ENCODE results near the gene PCDHGA11.
"Not testable (repeated sequence)": the region's sequence is repeated elsewhere in the genome, so short reads cannot be mapped to it uniquely, and the experiment has no call there.

Gene PCDHGA11

GRCh38 chr5:141398608-141399007 lies 22.2 kb upstream of the PCDHGA11 start:
- no peak for DNase-seq (ENCODE audit: low read depth)

GRCh38 chr5:141399555-141400258 lies 21.1 kb upstream of the PCDHGA11 start:
- no peak for DNase-seq (ENCODE audit: low read depth)

GRCh38 chr5:141402553-141403243 lies 18.2 kb upstream of the PCDHGA11 start, which contains the start of gene PCDHGA9:
PCDHGA9 (plus strand) TSS chr5:141402778; CDS start chr5:141402953, 175 bp downstream.
- no peak for DNase-seq (ENCODE audit: low read depth)

DNA sequence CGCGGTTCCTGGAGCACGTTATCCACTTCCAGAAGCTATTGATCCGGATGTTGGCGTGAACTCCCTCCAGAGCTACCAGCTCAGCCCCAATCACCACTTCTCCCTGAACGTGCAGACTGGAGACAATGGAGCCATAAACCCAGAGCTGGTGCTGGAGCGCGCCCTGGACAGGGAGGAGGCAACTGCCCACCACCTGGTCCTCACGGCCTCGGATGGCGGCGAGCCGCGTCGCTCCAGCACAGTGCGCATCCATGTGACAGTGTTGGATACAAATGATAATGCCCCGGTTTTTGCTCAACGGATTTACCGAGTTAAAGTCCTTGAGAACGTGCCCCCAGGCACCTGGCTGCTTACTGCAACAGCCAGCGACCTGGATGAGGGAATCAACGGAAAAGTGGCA lies 17.5 kb upstream of the PCDHGA11 start:
- DNase-seq (ENCODE audit: low read depth): no peak

DNA sequence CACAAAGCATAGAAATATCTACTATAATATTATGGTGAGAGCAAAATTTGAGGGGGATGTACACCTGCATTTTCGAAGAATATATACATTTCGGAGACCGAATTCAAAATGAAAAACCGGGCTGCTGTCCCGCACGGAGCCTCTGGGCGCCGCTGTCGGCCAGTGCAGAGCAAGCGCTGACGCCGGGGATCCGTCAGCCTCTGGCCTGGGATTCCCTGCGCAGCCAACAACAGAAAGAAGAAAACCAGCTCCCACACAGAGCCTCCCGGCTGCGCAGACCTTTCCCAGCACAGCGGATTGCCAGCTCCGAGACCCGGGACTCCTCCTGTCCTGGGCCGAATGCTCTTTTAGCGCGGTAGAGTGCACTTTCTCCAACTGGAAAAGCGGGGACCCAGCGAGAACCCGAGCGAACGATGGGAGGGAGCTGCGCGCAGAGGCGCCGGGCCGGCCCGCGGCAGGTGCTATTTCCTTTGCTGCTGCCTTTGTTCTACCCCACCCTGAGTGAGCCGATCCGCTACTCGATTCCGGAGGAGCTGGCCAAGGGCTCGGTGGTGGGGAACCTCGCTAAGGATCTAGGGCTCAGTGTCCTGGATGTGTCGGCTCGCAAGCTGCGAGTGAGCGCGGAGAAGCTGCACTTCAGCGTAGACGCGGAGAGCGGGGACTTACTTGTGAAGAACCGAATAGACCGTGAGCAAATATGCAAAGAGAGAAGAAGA lies 12.9 kb upstream of the PCDHGA11 start, which contains the start of gene PCDHGB6:
Gene PCDHGB6 (plus strand): TSS at position 232 of the 716 bp plus-strand sequence. CDS start 182 bp downstream, at position 414.
- DNase-seq (ENCODE audit: low read depth): not testable (repeated sequence)

DNA sequence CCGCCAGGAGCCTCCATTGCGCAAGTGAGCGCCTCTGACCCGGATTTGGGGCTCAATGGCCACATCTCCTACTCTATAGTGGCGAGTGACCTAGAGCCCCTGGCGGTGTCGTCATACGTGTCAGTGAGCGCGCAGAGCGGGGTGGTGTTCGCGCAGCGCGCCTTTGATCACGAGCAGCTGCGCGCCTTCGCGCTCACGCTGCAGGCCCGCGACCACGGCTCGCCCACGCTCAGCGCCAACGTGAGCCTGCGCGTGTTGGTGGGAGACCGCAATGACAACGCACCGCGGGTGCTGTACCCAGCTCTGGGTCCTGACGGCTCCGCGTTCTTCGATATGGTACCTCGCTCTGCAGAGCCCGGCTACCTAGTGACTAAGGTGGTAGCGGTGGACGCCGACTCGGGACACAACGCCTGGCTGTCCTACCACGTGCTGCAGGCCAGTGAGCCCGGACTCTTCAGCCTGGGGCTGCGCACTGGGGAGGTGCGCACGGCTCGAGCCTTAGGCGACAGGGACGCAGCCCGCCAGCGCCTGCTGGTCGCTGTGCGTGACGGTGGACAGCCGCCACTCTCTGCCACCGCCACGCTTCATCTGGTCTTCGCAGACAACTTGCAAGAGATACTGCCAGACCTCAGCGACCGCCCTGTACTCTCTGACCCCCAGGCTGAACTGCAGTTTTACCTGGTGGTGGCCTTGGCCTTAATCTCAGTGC lies 11.1 kb upstream of the PCDHGA11 start:
- no peak for DNase-seq (ENCODE audit: low read depth)

- DNase-seq (ENCODE audit: low read depth): no peak
These were observed 9.3 kb upstream of the PCDHGA11 start for GRCh38 chr5:141411575-141411974.

DNA sequence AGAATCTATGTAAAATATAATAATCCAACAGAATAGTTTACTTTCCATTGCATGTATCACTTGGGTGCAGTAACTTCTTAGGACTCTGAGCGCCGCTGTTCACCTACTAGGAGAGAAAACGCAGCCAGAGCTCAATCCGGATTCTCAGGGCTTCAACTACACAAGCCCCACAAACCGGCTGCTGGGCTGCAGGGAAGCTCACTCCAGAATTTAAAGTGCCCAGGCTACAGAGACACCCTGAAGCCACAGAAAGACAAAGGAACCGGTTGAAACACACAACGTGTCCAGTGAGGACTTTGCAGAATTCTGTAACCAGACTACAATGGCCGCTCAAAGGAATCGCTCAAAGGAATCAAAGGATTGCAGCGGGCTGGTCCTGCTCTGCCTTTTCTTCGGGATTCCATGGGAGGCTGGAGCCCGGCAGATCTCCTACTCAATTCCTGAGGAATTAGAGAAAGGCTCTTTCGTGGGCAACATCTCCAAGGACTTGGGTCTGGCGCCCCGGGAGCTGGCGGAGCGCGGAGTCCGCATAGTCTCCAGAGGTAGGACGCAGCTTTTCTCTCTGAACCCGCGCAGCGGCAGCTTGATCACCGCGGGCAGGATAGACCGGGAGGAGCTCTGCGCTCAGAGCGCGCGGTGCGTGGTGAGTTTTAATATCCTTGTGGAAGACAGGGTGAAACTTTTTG lies 7.9 kb upstream of the PCDHGA11 start, which contains the start of gene PCDHGA10:
Gene PCDHGA10 (plus strand): TSS at position 134 of the 686 bp plus-strand sequence. CDS start 189 bp downstream, at position 323.
- no peak for DNase-seq (ENCODE audit: low read depth)

- no peak for DNase-seq (ENCODE audit: low read depth)
These were observed 7.2 kb upstream of the PCDHGA11 start for GRCh38 chr5:141413540-141414069.

- not testable (repeated sequence) for DNase-seq (ENCODE audit: low read depth)
These were observed 6.1 kb upstream of the PCDHGA11 start for GRCh38 chr5:141414548-141415274.

- DNase-seq (ENCODE audit: low read depth): not testable (repeated sequence)
These were observed 5.6 kb upstream of the PCDHGA11 start for GRCh38 chr5:141415275-141415618.

DNA sequence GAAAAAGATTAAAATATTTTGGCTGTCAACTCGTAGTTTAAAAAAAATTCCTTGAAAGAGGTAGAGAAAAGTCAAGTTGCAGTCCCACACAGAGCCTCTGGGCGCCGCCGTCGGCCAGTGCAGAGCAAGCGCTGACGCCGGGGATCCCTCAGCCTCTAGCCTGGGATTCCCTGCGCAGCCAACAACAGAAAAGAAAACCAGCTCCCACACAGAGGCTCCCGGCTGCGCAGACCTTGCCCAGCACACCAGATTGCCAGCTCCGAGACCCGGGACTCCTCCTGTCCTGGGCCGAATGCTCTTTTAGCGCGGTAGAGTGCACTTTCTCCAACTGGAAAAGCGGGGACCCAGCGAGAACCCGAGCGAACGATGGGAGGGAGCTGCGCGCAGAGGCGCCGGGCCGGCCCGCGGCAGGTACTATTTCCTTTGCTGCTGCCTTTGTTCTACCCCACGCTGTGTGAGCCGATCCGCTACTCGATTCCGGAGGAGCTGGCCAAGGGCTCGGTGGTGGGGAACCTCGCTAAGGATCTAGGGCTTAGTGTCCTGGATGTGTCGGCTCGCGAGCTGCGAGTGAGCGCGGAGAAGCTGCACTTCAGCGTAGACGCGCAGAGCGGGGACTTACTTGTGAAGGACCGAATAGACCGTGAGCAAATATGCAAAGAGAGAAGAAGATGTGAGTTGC lies 3.2 kb upstream of the PCDHGA11 start, which contains the start of gene PCDHGB7:
Gene PCDHGB7 (plus strand): TSS at position 184 of the 679 bp plus-strand sequence. CDS start 183 bp downstream, at position 367.
- not testable (repeated sequence) for DNase-seq (ENCODE audit: low read depth)

DNA sequence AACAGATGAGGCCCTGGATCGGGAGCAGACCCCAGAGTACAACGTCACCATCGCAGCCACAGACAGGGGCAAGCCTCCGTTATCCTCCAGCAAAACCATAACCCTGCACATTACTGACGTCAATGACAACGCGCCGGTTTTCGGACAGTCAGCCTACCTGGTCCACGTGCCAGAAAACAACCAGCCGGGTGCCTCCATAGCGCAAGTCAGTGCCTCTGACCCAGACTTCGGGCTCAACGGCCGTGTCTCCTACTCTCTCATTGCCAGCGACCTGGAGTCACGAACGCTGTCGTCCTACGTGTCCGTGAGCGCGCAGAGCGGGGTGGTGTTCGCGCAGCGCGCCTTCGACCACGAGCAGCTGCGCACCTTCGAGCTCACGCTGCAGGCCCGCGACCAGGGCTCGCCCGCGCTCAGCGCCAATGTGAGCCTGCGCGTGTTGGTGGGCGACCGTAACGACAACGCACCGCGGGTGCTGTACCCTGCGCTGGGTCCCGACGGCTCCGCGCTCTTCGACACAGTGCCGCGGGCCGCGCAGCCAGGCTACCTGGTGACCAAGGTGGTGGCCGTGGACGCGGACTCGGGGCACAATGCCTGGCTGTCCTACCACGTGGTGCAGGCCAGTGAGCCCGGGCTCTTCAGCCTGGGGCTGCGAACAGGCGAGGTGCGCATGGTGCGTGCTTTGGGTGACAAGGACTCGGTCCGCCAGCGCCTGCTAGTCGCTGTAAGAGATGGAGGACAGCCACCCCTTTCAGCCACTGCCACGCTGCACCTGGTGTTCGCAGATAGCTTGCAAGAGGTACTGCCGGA lies 1.6 kb upstream of the PCDHGA11 start:
- DNase-seq (ENCODE audit: low read depth): no peak

GRCh38 chr5:141421489-141421855 lies 621 bp downstream of the PCDHGA11 start:
- DNase-seq (ENCODE audit: low read depth): no peak

- DNase-seq (ENCODE audit: low read depth): no peak
These were observed 2.0 kb downstream of the PCDHGA11 start for GRCh38 chr5:141422742-141423291.

GRCh38 chr5:141427783-141428426 lies 7.1 kb downstream of the PCDHGA11 start:
- DNase-seq (ENCODE audit: low read depth): no peak

DNA sequence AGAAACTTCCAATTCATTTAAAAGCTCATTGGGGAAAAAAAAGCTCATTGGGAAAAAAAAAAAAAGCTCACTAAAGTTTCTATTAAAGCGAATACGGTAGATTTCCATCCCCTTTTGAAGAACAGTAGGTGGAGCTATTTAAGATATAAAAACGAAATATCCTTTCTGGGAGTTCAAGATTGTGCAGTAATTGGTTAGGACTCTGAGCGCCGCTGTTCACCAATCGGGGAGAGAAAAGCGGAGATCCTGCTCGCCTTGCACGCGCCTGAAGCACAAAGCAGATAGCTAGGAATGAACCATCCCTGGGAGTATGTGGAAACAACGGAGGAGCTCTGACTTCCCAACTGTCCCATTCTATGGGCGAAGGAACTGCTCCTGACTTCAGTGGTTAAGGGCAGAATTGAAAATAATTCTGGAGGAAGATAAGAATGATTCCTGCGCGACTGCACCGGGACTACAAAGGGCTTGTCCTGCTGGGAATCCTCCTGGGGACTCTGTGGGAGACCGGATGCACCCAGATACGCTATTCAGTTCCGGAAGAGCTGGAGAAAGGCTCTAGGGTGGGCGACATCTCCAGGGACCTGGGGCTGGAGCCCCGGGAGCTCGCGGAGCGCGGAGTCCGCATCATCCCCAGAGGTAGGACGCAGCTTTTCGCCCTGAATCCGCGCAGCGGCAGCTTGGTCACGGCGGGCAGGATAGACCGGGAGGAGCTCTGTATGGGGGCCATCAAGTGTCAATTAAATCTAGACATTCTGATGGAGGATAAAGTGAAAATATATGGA lies 9.7 kb downstream of the PCDHGA11 start, which contains the start of gene PCDHGA12:
Gene PCDHGA12 (plus strand): TSS at position 176 of the 782 bp plus-strand sequence. CDS start 253 bp downstream, at position 429.
- DNase-seq (ENCODE audit: low read depth): no peak

Data from stimulated activated CD8-positive, alpha-beta memory T cell treated with anti-CD3 and anti-CD28 coated beads, Interleukin-7, amount 100 ng/mL, for 24 hours (primary cell).